Smooth muscle cell (in vitro differentiated cells): ENCODE measurements around the gene RCC2. TPM values are rescaled to one million over a fixed set of nuclear protein-coding genes. Genes with fewer than 3 reads are reported as not detected.

Source experiments
- DNase-seq: peaks from one replicate; lab custom pipeline; 2025; ENCODE audit not compliant: unreplicated experiment; lab: John Stamatoyannopoulos, UW
- H2AFZ ChIP-seq: fragments of 200-600 bp; sonication (generic); 2 replicates; pipeline ENCODE4 v1.6.0; 2016; ENCODE audit warnings: antibody characterized with exemption, low read depth, mild to moderate bottlenecking
- H3F3A ChIP-seq: fragments of 200-600 bp; sonication (generic); 2 replicates; pipeline ENCODE4 v1.6.0; 2017; ENCODE audit warnings: antibody characterized with exemption, low read depth
- H3K27ac ChIP-seq: fragments of 200-600 bp; sonication (generic); 2 replicates; pipeline ENCODE4 v1.5.1; 2016; ENCODE audit warnings: low read depth, mild to moderate bottlenecking
- H3K27me3 ChIP-seq: fragments of 200-600 bp; sonication (generic); 2 replicates; pipeline ENCODE4 v1.6.1; 2016; ENCODE audit warnings: low read depth, mild to moderate bottlenecking
- H3K36me3 ChIP-seq: fragments of 200-600 bp; sonication (generic); 2 replicates; pipeline ENCODE4 v1.5.1; 2016; ENCODE audit warnings: low read depth
- H3K4me1 ChIP-seq: fragments of 200-600 bp; sonication (generic); 2 replicates; pipeline ENCODE4 v1.5.1; 2016; ENCODE audit warnings: low read depth
- H3K4me2 ChIP-seq: fragments of 200-600 bp; sonication (generic); 2 replicates; pipeline ENCODE4 v1.6.0; 2016; ENCODE audit warnings: mild to moderate bottlenecking
- H3K4me3 ChIP-seq: fragments of 200-600 bp; sonication (generic); 2 replicates; pipeline ENCODE4 v1.5.1; 2016; ENCODE audit warnings: mild to moderate bottlenecking
- H3K79me2 ChIP-seq: fragments of 200-600 bp; sonication (generic); 2 replicates; pipeline ENCODE4 v1.6.0; 2016; ENCODE audit warnings: low read depth, mild to moderate bottlenecking
- H3K9ac ChIP-seq: fragments of 200-600 bp; sonication (generic); 2 replicates; pipeline ENCODE4 v1.6.0; 2016; ENCODE audit warnings: low read depth
- H3K9me3 ChIP-seq: fragments of 200-600 bp; sonication (generic); replicated peaks from 2 replicates; pipeline ENCODE4 v1.5.1; 2016; ENCODE audit warnings: low read depth
- H4K20me1 ChIP-seq: fragments of 200-600 bp; sonication (generic); 2 replicates; pipeline ENCODE4 v1.6.0; 2016; ENCODE audit warnings: low read depth
- CTCF ChIP-seq: fragments of 200-600 bp; sonication (generic); IDR thresholded peaks from 2 replicates; pipeline ENCODE4 v1.5.1; 2017; ENCODE audit warnings: borderline replicate concordance, mild to moderate bottlenecking, antibody characterized with exemption; ENCODE audit not compliant: insufficient read depth, poor library complexity, severe bottlenecking
- WGBS: methylation state at CpG from one replicate; pipeline ENCODE4 v1.1.7; 2016; ENCODE audit warnings: low lambda C conversion rate; 5-methylcytosine and 5-hydroxymethylcytosine counted together
- polyA plus RNA-seq: library from polyadenylated mRNA; unstranded; fragments of >200 nt; fragmentation: Nextera tagmentation; extraction: Ambion mirVana; gene quantifications from 2 replicates; pipeline ENCODE4 v1.2.1, GENCODE V29; 2016
- total RNA-seq: library from RNA; depleted of rRNA; stranded (reverse); fragments of >200 nt; gene quantifications from 2 replicates; pipeline ENCODE4 v1.2.3, GENCODE V29; 2014

The RCC2 gene
- total and polyA plus RNA-seq, 2 experiments from 2014 or later = 28.0 to 44.5 TPM

GRCh38 chr1:17423781-17424245, 15.7 kb downstream of the RCC2 start:
- no peak overlapping the region for H3K4me3 ChIP-seq
- H2AFZ ChIP-seq = no peak overlapping the region
- H3K79me2 ChIP-seq = peaks cover 12% of the 10 kb centered on the region
- H3K4me2 ChIP-seq = no peak overlapping the region
- no peak overlapping the region for H3K27ac ChIP-seq
- no peak overlapping the region for H3K9ac ChIP-seq
- no peak for DNase-seq
- H3K36me3 ChIP-seq = peaks cover 3% of the 10 kb centered on the region
- WGBS = 58% methylated on average over 12 of the region's 13 CpGs
- peaks cover 96% of the 10 kb centered on the region for H4K20me1 ChIP-seq
- H3F3A ChIP-seq = no peaks in the 10 kb centered on the region
- no peak for TF ChIP-seq CTCF
- H3K27me3 ChIP-seq = no peaks in the 10 kb centered on the region
- H3K9me3 ChIP-seq = no peaks in the 10 kb centered on the region
- no peaks in the 10 kb centered on the region for H3K4me1 ChIP-seq

GRCh38 chr1:17422461-17422860, 17.0 kb downstream of the RCC2 start:
- Histone ChIP-seq H3F3A (no peaks in the 10 kb centered on the region), H3K4me3 (no peak overlapping the region), H3K27me3 (no peaks in the 10 kb centered on the region), H2AFZ (no peak overlapping the region), H3K79me2 (peaks cover 3% of the 10 kb centered on the region), H3K4me1 (no peaks in the 10 kb centered on the region), H3K4me2 (no peak overlapping the region), H3K27ac (no peak overlapping the region), H3K9ac (no peak overlapping the region), H3K36me3 (peaks cover 3% of the 10 kb centered on the region), H3K9me3 (no peaks in the 10 kb centered on the region), H4K20me1 (peaks cover 90% of the 10 kb centered on the region)
- TF ChIP-seq CTCF = no peak
- 94% methylated on average over 7 of the region's 7 CpGs for WGBS
- DNase-seq = no peak

- TF ChIP-seq CTCF = no peak
- peaks cover 3% of the 10 kb centered on the region for H3K36me3 ChIP-seq
- no peak overlapping the region for H2AFZ ChIP-seq
- no peak overlapping the region for H3K4me3 ChIP-seq
- H3K9ac ChIP-seq = no peak overlapping the region
- no peak for DNase-seq
- no peak overlapping the region for H3K27ac ChIP-seq
- H3K4me2 ChIP-seq = no peak overlapping the region
- 81% methylated on average over 6 of the region's 6 CpGs for WGBS
- no peaks in the 10 kb centered on the region for H3K4me1 ChIP-seq
- H3F3A ChIP-seq = no peaks in the 10 kb centered on the region
- H4K20me1 ChIP-seq = peaks cover 84% of the 10 kb centered on the region
- H3K9me3 ChIP-seq = no peaks in the 10 kb centered on the region
- H3K27me3 ChIP-seq = no peaks in the 10 kb centered on the region
- H3K79me2 ChIP-seq = peaks cover 3% of the 10 kb centered on the region
Measured at GRCh38 chr1:17420391-17420918, 19.0 kb downstream of the RCC2 start.
